DND-41 (cell line): Measurements from ENCODE around the gene ZSCAN2.

Experiments used
- ATAC-seq: fragments of 200-7000 bp; cut with Tn5 transposase; 3 replicates; pipeline ENCODE4 v1.9.1; 2021; ENCODE audit warnings: low read depth; ENCODE audit not compliant: insufficient read depth
- DNase-seq: peaks from one replicate; pipeline ENCODE4 v3.0.0-alpha.2; 2020
- H2AFZ ChIP-seq: 2 replicates; pipeline ENCODE4 v1.6.0; 2012; ENCODE audit warnings: low read depth, low read length
- H3K27ac ChIP-seq: 2 replicates; pipeline ENCODE4 v1.5.1; 2012; ENCODE audit warnings: low read length, inconsistent platforms
- H3K27me3 ChIP-seq: fragments of 200-600 bp; sonication (generic); 2 replicates; pipeline ENCODE4 v1.6.0; 2012; ENCODE audit warnings: low read length, mild to moderate bottlenecking, inconsistent platforms; ENCODE audit not compliant: insufficient read depth, poor library complexity
- H3K36me3 ChIP-seq: 2 replicates; pipeline ENCODE4 v1.5.1; 2012; ENCODE audit warnings: low read length, inconsistent platforms; ENCODE audit not compliant: insufficient read depth
- H3K4me1 ChIP-seq: 2 replicates; pipeline ENCODE4 v1.5.1; 2012; ENCODE audit warnings: mild to moderate bottlenecking, low read length; ENCODE audit not compliant: insufficient read depth
- H3K4me2 ChIP-seq: 2 replicates; pipeline ENCODE4 v1.6.0; 2012; ENCODE audit warnings: mild to moderate bottlenecking, moderate library complexity, low read length, inconsistent platforms; ENCODE audit not compliant: insufficient read depth
- H3K4me3 ChIP-seq, 2 experiments: fragments of 200-600 bp in 1 of 2; shearing (Covaris generic) in 1 of 2; 2 replicates each; pipeline ENCODE4 v1.5.1; 2012 to 2016; ENCODE audit warnings: inconsistent platforms in 2 of 2, low read length in 2 of 2, mild to moderate bottlenecking in 2 of 2, low read depth in 1 of 2, moderate library complexity in 1 of 2
- H3K79me2 ChIP-seq: 2 replicates; pipeline ENCODE4 v1.6.0; 2012; ENCODE audit warnings: low read length, inconsistent platforms; ENCODE audit not compliant: insufficient read depth
- H3K9ac ChIP-seq: 2 replicates; pipeline ENCODE4 v1.6.0; 2012; ENCODE audit warnings: low read depth, mild to moderate bottlenecking, inconsistent platforms, low read length, moderate library complexity
- H3K9me3 ChIP-seq: 2 replicates; pipeline ENCODE4 v1.5.1; 2012; ENCODE audit warnings: low read length, moderate library complexity, mild to moderate bottlenecking, inconsistent platforms; ENCODE audit not compliant: insufficient read depth, severe bottlenecking
- H4K20me1 ChIP-seq: 2 replicates; pipeline ENCODE4 v1.6.0; 2012; ENCODE audit warnings: low read length; ENCODE audit not compliant: insufficient read depth
- CTCF ChIP-seq: IDR thresholded peaks from 2 replicates; pipeline ENCODE4 v1.5.1; 2012; ENCODE audit warnings: borderline replicate concordance, low read length, moderate library complexity, mild to moderate bottlenecking; ENCODE audit not compliant: poor library complexity, severe bottlenecking; ENCODE audit errors: extremely low read depth
- EZH2 ChIP-seq: IDR thresholded peaks from 3 replicates; pipeline ENCODE4 v1.6.1; 2012; ENCODE audit warnings: borderline replicate concordance, low read depth, mild to moderate bottlenecking, moderate library complexity, low read length, inconsistent platforms; ENCODE audit not compliant: severe bottlenecking

ZSCAN2 gene

GRCh38 chr15:84653910-84654688 is 53.3 kb downstream of the ZSCAN2 start, which contains the start of gene WDR73:
Gene WDR73 (minus strand): TSS chr15:84654283. CDS start chr15:84654274, 9 bp downstream.
- peak within 1 kb of the TSS; percentile 89 for H2AFZ ChIP-seq
- H3K27ac ChIP-seq = peak within 1 kb of the TSS; percentile 89
- peak within 1 kb of the TSS; percentile 72 for H3K4me2 ChIP-seq

GRCh38 chr15:84654689-84655453 is 54.1 kb downstream of the ZSCAN2 start:
- Histone ChIP-seq H3K9ac (peak overlapping the region; percentile 71), H3K36me3 (peaks cover 20% of the 10 kb centered on the region), H3K9me3 (no peaks in the 10 kb centered on the region), H3K4me2 (peak overlapping the region; percentile 72), H3K4me3 (peak overlapping the region; percentile 65 to 92), H3K79me2 (peaks cover 25% of the 10 kb centered on the region), H2AFZ (peak overlapping the region; percentile 89), H4K20me1 (no peaks in the 10 kb centered on the region; the same call in 1 of the 2 replicates), H3K4me1 (peaks cover 55% of the 10 kb centered on the region), H3K27ac (peak overlapping the region; percentile 89), H3K27me3 (no peaks in the 10 kb centered on the region)
- ATAC-seq (peak; percentile 63), DNase-seq (peak; percentile 84)
- peak; percentile 86 for TF ChIP-seq CTCF
- TF ChIP-seq EZH2 = no peak

More at GRCh38 chr15:84653910-84654688, 53.3 kb downstream of the ZSCAN2 start, which contains the start of gene WDR73:
- DNase-seq = peak; percentile 95
- Histone ChIP-seq H3K79me2 (peaks cover 25% of the 10 kb centered on the region), H3K27me3 (no peaks in the 10 kb centered on the region), H3K9ac (peak within 1 kb of the TSS; percentile 71), H4K20me1 (no peaks in the 10 kb centered on the region; the same call in 1 of the 2 replicates), H3K9me3 (no peaks in the 10 kb centered on the region), H3K36me3 (peaks cover 27% of the 10 kb centered on the region), H3K4me1 (peaks cover 54% of the 10 kb centered on the region), H3K4me3 (peak within 1 kb of the TSS; percentile 65 to 92)
- peak; percentile 78 for ATAC-seq
- TF ChIP-seq CTCF = no peak
- TF ChIP-seq EZH2 = no peak

- Histone ChIP-seq H3K36me3 (peaks cover 10% of the 10 kb centered on the region), H3K79me2 (peaks cover 21% of the 10 kb centered on the region), H4K20me1 (no peaks in the 10 kb centered on the region; the same call in 1 of the 2 replicates), H3K9ac (peak overlapping the region; percentile 69; the same call in 1 of the 2 replicates), H3K9me3 (no peaks in the 10 kb centered on the region), H3K27ac (no peak overlapping the region), H3K4me2 (peak overlapping the region; percentile 77), H3K4me3 (peak overlapping the region in 1 of 2 experiments; percentile 61; a peak in 2 of 4 replicates), H3K27me3 (no peaks in the 10 kb centered on the region), H2AFZ (no peak overlapping the region), H3K4me1 (peaks cover 53% of the 10 kb centered on the region)
- ATAC-seq = no peak
- no peak for DNase-seq
- TF ChIP-seq EZH2 (no peak), CTCF (no peak)
Observed at GRCh38 chr15:84656972-84657371, 56.2 kb downstream of the ZSCAN2 start.
